GM10266 (cell line): ENCODE data around the gene ANKRD12.

Source experiments
- DNase-seq: peaks from one replicate; pipeline ENCODE4 v3.0.0; 2012; ENCODE audit errors: extremely low spot score
- TF ChIP-seq, protein P1 (sequence below): IDR thresholded peaks from 2 replicates; pipeline ENCODE4 v1.5.1; 2012; ENCODE audit warnings: mild to moderate bottlenecking, low read depth; ENCODE audit not compliant: control insufficient read depth, insufficient read depth; ENCODE audit errors: missing control alignments

The ANKRD12 gene

DNA sequence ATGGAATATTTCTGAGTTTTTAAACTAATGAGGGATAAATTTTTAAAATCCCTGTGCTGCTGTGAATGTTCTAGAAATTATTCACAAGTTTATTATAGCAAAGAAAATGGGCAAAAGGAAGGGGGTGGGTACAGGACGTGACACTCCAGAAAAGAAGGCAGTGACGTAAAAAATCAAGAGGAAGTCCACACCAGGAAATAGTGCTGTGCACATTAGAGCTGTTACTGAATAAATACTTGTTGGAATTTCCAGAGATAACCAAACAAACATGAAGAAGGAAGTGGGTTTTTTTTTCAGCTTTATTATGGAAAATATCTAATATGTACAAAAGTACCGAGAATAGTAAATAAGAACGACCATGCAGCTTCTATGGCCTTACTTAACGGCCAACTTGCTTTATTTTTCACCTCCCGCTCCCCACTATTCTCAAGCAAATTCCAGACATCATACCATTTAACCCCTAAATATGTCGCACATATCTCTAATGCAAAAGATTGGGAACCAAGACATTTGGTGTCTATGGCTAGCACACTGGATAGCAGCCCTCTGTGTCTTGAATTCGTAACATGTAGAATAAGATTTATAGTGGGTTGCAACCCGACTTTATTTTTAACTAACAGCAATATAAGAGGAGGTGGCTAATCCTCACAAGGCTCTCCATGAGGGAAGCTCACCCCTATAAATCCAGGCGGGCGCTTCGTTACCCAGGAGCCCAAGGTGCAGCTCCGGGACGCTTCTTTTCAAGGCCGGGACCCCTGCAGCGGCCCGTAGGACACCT lies 34.7 kb upstream of the ANKRD12 start:
- TF ChIP-seq, protein P1, sequence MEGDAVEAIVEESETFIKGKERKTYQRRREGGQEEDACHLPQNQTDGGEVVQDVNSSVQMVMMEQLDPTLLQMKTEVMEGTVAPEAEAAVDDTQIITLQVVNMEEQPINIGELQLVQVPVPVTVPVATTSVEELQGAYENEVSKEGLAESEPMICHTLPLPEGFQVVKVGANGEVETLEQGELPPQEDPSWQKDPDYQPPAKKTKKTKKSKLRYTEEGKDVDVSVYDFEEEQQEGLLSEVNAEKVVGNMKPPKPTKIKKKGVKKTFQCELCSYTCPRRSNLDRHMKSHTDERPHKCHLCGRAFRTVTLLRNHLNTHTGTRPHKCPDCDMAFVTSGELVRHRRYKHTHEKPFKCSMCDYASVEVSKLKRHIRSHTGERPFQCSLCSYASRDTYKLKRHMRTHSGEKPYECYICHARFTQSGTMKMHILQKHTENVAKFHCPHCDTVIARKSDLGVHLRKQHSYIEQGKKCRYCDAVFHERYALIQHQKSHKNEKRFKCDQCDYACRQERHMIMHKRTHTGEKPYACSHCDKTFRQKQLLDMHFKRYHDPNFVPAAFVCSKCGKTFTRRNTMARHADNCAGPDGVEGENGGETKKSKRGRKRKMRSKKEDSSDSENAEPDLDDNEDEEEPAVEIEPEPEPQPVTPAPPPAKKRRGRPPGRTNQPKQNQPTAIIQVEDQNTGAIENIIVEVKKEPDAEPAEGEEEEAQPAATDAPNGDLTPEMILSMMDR, result no peak
- peak; percentile 39 for DNase-seq

DNA sequence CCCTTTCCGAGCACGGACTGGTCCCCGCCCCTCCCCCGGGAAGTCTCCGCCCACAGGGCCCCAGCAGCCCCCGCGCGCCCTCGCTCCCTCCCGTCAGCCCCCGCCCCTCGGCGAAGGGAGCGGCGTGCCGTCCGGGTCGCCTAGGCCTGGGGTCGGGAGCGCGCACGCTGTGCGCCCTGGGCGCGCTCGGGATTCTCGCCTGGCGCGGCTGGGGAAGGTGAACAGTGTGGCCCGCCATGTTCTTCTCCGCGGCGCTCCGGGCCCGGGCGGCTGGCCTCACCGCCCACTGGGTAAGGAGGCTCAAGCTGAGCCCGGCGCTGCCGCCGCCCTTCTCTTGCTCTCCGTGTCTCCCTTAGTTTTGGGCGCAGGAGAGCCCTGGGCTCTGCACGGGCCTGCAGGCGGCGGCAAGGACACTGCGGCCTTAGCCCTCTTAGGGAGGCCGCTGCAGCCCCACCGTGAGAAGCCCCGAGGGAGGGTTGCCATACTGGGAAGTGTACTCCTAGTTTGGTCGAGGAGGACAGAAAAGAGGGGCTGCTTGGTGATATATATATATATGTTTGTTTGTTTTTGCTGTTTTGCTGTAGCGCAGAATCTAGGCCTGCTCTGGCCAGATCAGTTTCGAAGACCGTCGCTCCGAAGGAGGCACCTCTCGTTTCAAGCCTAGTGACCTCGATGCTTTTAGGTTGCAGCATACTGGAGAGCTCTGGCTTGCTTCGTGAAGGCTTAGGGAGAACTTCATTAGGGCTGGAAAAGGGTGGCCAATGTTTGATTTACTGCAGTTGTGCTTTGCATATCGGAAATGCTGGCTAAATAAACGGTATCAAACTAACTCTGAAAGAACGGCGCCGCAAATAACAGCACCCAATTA lies 33.8 kb upstream of the ANKRD12 start, which contains the start of gene NDUFV2:
Gene NDUFV2, plus strand, starts transcription at position 192 of the 868 bp plus-strand sequence. Its CDS starts 45 bp downstream, at position 237.
- peak; percentile 94 for DNase-seq
- TF ChIP-seq, protein P1, result no peak

DNA sequence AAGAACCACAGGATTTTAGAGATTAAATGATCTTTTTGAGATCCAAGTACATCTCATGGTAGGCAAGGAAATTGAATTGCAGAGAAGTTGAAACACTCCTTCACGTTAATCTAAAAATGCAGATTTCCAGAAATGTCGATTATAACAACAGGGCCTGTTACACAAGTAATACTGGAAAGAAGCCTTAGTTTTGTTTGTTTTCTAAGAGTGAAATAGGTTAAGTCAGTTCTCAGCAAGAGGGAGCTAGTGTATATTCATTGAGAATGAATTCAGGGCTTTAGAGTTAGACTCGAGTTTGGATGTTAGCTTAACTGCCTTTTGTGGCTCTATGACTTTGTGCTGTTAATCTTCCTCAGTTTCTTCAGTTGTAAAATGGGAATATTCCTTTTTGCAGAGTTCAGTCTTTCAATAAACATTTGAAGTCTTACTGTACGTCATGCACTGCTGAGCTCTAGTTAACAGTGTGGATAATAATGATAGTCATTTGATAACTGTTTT lies 33.2 kb upstream of the ANKRD12 start:
- TF ChIP-seq, protein P1, result peak; percentile 30
- peak; percentile 29 for DNase-seq

DNA sequence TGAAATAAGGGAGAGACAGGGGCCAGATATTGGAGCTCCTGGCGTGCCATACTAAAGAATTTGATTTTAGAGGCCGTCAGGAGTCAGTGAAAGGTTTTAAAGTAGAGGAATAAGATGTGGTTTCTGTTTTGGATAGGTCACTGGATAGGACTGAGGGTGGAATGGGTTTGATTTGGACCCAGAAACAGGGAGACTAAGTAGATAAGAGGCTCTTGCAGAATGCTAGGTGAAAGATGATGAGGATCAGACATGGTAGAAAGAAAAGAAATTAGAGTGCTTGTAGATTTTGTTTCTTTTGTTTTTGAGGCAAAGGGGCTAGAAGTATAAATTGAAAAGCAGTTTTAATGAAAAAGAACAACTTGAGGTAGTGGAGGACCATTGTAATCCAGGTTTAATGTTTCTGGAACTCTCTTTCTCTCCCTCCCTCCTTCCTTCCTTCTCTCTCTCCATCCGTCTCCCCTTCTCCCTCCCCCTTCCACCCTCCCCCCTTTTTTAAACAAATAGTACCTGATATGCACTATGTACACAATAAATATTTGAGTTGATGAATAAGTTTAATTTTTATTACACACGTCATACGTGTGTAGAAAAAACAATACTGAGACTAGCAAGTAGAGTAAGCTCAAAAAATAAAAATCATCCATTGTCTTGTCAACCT lies 32.2 kb upstream of the ANKRD12 start:
- no peak for DNase-seq
- TF ChIP-seq, protein P1, result no peak

DNA sequence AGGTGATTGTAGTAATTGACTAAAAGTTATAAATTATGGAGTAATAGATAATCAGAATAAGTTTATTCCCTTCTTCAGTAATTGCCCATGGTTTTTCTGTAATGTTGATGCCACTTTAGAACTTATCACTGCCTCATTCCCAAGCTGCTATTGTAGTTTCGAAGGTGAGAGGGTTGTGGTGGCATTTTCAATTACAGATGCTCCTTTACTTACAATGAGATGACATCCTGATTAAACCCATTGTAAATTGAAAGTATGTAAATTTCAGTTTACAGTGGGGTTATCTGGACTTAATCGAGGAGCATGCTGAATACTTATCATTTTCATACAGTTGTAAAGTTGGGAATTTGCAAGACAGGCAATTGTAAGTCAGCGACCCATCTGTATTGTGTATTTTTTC lies 31.2 kb upstream of the ANKRD12 start:
- TF ChIP-seq, protein P1, result no peak
- DNase-seq, result no peak

DNA sequence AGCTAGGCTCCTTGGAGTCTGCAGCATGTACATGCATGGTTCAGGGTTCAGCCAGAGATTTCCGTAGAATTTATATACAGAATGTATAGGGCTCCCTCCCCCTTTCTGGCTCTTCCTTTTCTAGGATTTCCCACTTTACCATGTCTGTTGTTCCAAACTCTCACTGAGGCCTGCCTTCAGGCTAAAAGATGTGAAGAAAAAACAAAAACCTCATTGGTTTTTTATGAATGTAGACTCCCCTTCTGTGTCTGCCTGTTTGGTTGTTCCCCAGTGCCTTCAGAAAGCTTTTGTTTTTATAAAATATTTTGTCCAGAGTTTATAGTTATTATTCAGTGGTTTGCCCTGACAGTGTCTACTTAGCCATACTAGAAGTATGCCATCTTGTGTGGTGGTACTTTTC lies 30.5 kb upstream of the ANKRD12 start:
- DNase-seq, result no peak
- TF ChIP-seq, protein P1, result no peak
